ENCODE results near the gene CLRN3. TPM values are rescaled to one million over a fixed set of nuclear protein-coding genes. Genes with fewer than 3 reads are reported as not detected.

The CLRN3 gene
- total RNA-seq, 1 donor from 2014 or later = 0.31 TPM

DNA sequence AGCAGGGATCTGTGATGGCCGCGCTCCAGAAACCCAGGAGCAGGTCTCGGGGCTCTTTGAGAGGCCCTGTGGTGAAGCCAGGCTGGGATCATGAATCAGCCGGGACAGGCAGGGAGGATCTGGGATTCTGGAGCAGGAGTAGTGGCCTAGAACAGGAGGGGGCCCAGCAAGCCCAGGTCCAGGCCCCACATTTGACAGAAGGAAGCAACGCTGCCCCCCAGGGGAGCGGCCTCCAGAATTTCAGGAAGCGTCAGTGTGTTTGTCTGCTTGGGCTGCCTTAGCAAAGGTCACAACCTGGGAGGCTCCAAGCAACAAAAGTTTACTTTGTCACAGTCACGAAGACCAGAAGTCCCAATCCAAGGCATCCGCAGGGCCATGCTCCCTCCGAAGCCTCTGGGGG is 36.8 kb downstream of the CLRN3 start:
- no peak for DNase-seq (ENCODE audit: low spot score)
- TF ChIP-seq, protein P1, sequence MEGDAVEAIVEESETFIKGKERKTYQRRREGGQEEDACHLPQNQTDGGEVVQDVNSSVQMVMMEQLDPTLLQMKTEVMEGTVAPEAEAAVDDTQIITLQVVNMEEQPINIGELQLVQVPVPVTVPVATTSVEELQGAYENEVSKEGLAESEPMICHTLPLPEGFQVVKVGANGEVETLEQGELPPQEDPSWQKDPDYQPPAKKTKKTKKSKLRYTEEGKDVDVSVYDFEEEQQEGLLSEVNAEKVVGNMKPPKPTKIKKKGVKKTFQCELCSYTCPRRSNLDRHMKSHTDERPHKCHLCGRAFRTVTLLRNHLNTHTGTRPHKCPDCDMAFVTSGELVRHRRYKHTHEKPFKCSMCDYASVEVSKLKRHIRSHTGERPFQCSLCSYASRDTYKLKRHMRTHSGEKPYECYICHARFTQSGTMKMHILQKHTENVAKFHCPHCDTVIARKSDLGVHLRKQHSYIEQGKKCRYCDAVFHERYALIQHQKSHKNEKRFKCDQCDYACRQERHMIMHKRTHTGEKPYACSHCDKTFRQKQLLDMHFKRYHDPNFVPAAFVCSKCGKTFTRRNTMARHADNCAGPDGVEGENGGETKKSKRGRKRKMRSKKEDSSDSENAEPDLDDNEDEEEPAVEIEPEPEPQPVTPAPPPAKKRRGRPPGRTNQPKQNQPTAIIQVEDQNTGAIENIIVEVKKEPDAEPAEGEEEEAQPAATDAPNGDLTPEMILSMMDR (IDR thresholded peaks at IDR 0.05; ENCODE audit: unreplicated experiment) = no peak
- Mint-ChIP-seq H3K36me3 (ENCODE audit: low read depth, unreplicated experiment) (no peaks in the 10 kb centered on the region), H3K27me3 (ENCODE audit: unreplicated experiment) (no peaks in the 10 kb centered on the region), H3K4me3 (ENCODE audit: unreplicated experiment) (no peak overlapping the region), H3K9me3 (ENCODE audit: unreplicated experiment) (no peaks in the 10 kb centered on the region), H3K27ac (ENCODE audit: unreplicated experiment) (no peak overlapping the region), H3K4me1 (ENCODE audit: unreplicated experiment) (no peaks in the 10 kb centered on the region)

DNA sequence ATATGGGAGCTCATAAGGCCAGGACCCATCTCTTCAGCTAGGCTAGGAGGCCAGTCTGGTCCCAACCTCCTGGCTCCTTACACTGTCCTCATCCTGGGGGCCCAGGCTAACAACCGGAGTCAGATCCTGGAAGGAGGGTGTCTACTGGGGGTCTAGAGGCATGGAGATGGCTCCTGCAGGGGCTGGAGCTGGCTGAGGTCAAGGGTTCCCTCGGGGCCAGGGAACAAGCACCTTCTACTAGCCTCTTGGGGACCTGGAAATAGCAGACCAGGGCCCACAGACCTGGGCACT is 37.2 kb downstream of the CLRN3 start:
- TF ChIP-seq, protein P1 (IDR thresholded peaks at IDR 0.05; ENCODE audit: unreplicated experiment) = no peak
- no peaks in the 10 kb centered on the region for H3K9me3 Mint-ChIP-seq (ENCODE audit: unreplicated experiment)
- no peaks in the 10 kb centered on the region for H3K4me1 Mint-ChIP-seq (ENCODE audit: unreplicated experiment)
- no peak overlapping the region for H3K4me3 Mint-ChIP-seq (ENCODE audit: unreplicated experiment)
- no peaks in the 10 kb centered on the region for H3K27me3 Mint-ChIP-seq (ENCODE audit: unreplicated experiment)
- no peak overlapping the region for H3K27ac Mint-ChIP-seq (ENCODE audit: unreplicated experiment)
- no peaks in the 10 kb centered on the region for H3K36me3 Mint-ChIP-seq (ENCODE audit: low read depth, unreplicated experiment)
- DNase-seq (ENCODE audit: low spot score) = no peak

DNA sequence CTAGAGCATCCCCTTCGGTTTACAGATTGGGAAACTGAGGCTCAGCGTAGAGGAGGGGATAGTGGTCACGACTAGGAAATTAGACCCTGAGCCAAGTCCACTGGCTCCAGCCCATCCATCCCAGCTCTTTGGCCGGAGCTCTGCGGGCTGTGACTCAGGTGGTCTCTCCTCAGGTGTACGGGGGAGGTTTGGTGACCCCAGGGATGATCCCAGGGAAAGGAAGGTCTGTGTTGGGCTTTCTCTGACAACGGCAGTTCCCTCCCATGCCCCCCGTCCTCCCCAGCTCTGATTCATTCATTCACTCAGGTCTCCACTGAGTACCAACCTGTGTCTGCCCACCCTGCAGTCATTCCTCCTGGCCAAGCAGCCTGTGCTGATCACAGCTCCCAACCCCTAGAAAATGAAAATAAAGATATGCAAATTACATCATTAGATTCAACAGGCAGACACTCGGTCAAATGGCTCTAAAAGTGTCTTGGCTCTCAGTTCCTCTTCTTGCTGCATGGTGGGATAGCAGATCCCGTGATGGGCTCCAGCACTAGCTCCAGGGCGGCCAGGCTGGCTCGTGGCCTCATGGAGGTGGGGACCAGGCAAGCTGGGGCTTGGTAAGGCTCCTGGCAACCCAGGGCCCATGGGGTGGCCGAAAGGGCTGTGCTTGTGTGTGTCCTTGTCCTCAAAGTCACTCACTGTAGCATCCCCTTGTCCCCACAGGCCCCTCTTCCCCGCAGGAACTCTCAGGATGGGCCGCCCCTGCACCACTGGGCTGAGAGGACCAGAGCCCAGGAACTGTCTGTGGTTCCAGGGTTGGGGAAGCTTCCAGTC is 37.8 kb downstream of the CLRN3 start:
- no peaks in the 10 kb centered on the region for H3K9me3 Mint-ChIP-seq (ENCODE audit: unreplicated experiment)
- no peak overlapping the region for H3K4me3 Mint-ChIP-seq (ENCODE audit: unreplicated experiment)
- no peaks in the 10 kb centered on the region for H3K4me1 Mint-ChIP-seq (ENCODE audit: unreplicated experiment)
- TF ChIP-seq, protein P1 (IDR thresholded peaks at IDR 0.05; ENCODE audit: unreplicated experiment) = no peak
- no peak overlapping the region for H3K27ac Mint-ChIP-seq (ENCODE audit: unreplicated experiment)
- H3K36me3 Mint-ChIP-seq (ENCODE audit: low read depth, unreplicated experiment) = no peaks in the 10 kb centered on the region
- no peak for DNase-seq (ENCODE audit: low spot score)
- no peaks in the 10 kb centered on the region for H3K27me3 Mint-ChIP-seq (ENCODE audit: unreplicated experiment)

DNA sequence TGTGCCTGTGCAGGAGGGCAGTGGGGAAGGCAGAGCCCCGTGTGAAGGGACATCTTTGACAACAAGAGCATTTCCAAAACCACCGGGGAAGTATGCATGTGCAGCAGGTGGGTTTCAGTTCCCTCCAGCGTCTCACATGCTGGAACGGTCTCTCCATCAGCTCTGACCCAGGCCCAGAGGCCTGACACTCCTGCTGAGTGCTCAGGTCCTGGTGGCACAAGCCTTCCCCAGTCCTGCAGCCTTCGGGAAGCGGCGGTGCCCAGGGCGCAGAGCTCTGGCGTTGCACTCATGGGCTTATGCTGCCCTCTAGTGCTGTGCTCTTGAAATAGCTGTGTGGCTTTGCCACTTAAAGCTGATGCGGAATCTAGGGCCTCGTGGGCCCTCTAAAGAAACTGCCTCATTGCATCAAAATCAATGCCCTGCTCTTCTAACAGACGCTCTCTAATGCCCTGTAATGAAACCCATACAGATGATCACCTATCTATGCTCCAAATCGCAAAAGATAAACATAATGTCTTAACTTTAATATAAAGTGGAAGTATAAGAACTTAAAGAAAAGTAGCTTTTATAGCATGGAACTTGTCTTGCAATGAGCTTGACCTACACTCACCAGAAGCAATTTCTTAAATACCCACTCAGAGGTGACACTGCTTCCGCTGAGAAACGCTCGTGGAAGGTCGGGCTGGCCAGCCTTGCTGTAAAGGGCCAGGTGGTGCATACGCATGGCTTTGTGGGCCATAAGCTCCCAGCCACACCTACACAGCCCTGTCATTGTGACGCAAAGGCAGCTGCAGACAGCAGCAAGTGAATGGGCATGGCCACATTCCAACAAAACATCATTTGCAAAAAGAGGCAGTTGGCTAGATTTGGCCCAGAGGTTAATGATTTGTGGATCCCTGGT is 38.6 kb downstream of the CLRN3 start:
- Mint-ChIP-seq H3K27ac (ENCODE audit: unreplicated experiment) (no peak overlapping the region), H3K27me3 (ENCODE audit: unreplicated experiment) (no peaks in the 10 kb centered on the region), H3K4me3 (ENCODE audit: unreplicated experiment) (no peak overlapping the region), H3K4me1 (ENCODE audit: unreplicated experiment) (no peaks in the 10 kb centered on the region), H3K36me3 (ENCODE audit: low read depth, unreplicated experiment) (no peaks in the 10 kb centered on the region), H3K9me3 (ENCODE audit: unreplicated experiment) (no peaks in the 10 kb centered on the region)
- TF ChIP-seq, protein P1 (IDR thresholded peaks at IDR 0.05; ENCODE audit: unreplicated experiment) = peak; percentile 70
- peak; percentile 75 for DNase-seq (ENCODE audit: low spot score)

DNA sequence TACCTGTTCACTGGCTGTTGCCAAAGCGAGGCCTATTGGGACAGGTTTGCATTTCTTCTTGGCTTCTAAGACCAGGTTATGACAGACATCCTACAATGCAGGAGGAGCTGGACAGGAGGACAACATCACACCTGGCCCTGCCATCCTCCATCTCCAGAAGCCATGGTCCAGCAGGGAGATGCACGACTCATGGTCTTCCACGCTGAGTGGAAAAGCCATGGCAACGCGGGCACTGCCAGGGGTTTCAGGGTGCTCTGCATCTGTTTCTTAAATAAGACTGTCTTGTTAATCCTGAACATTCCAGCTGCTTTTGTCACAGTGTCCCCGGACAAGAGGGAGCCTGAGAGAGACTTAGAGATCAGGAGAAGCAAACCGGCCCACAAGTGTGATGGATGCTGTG is 40.3 kb downstream of the CLRN3 start:
- Mint-ChIP-seq H3K36me3 (ENCODE audit: low read depth, unreplicated experiment) (no peaks in the 10 kb centered on the region), H3K27ac (ENCODE audit: unreplicated experiment) (no peak overlapping the region), H3K9me3 (ENCODE audit: unreplicated experiment) (no peaks in the 10 kb centered on the region), H3K27me3 (ENCODE audit: unreplicated experiment) (no peaks in the 10 kb centered on the region), H3K4me1 (ENCODE audit: unreplicated experiment) (no peaks in the 10 kb centered on the region), H3K4me3 (ENCODE audit: unreplicated experiment) (no peak overlapping the region)
- DNase-seq (ENCODE audit: low spot score) = no peak
- TF ChIP-seq, protein P1 (IDR thresholded peaks at IDR 0.05; ENCODE audit: unreplicated experiment) = no peak

Measured in endothelial cell (in vitro differentiated cells).